GM18502 (cell line): ENCODE data around the gene AP1G1.
"Not testable (repeated sequence)": the region's sequence is repeated elsewhere in the genome, so short reads cannot be mapped to it uniquely, and the experiment has no call there.

Source experiments
- ATAC-seq: cut with Tn5 transposase; IDR thresholded peaks from one replicate; pipeline ENCODE4 v1.9.1; 2021; ENCODE audit warnings: mild to moderate bottlenecking; ENCODE audit not compliant: unreplicated experiment, poor library complexity

The AP1G1 gene

GRCh38 chr16:71709229-71709781 lies 99.3 kb downstream of the AP1G1 start:
- ATAC-seq: no peak

DNA sequence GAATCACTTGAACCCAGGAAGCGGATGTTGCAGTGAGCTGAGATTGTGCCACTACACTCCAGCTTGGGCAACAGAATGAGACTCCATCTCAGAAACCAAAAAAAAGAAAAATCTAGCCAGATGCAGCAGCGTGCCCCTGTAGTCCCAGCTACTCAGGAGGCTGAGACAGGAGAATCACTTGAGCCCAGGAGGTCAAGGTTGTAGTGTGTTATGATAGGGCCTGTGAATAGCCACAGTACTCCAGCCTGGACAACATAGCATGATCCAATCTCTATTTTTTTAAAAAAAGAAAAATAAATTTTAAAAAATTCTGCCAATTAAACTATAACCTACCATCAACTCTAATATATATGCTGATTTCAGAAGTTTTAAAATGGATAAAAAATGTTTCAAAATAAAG lies 99.9 kb downstream of the AP1G1 start:
- ATAC-seq: no peak

DNA sequence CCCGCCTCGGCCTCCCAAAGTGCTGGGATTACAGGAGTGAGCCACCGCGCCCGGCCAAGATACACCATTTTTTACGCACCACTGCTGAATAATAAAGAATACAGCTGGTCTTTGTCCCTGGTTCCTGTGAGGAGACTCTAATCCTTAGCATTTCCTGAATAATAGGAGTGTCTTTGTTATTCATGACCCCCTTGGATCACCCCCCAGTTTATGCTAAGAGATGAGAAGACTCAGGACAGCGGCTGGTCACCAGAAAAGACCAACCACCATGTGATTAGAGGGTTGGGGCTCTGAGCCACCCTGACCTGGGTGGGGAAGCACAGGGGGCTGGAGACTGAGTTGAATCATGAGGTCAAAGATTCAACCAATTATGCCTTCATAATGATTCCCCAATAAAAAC lies 101.4 kb downstream of the AP1G1 start:
- ATAC-seq: no peak

- ATAC-seq: no peak
These were observed 102.6 kb downstream of the AP1G1 start for GRCh38 chr16:71706046-71706445.

DNA sequence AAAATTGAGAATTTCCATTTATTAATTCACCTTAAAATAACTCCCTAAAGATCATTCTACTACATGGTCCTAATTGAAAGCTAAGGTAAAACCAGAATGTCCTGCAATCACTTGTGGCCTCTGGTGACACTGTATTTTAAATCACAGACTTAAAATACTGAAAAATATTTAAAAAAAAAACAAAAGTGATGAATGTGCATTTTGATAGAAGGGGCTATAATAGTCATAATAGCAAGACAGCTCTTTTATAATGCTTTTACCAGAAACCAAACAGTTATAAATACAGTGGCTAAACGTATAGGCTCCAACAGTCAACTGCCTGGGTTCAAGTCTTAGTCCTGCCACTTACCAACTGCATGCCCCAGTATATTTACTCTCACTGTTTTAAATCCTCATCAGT lies 105.3 kb downstream of the AP1G1 start:
- no peak for ATAC-seq

GRCh38 chr16:71700831-71701230 lies 107.8 kb downstream of the AP1G1 start:
- ATAC-seq: no peak

- ATAC-seq: no peak
These were observed 110.1 kb downstream of the AP1G1 start for GRCh38 chr16:71698491-71698890.

- no peak for ATAC-seq
These were observed 115.5 kb downstream of the AP1G1 start for GRCh38 chr16:71693164-71693563.

DNA sequence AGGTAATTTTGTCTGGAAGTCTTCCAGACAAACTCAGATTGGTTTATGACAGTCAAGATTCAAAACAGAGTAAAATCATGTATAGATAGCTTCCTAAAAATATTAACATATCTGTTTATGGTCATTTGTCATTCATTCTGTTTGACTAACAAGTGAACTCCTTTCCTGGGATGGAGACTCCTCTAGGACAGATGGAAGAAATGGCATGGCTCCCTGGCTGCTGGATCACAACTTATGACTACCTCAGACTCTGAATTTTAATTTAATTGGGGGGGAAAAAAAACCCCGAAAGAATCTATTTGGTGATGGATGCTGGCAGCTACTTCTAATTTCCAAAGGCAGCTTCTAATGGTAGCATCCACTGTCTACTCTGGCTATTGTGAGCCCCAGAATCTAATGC lies 118.7 kb downstream of the AP1G1 start:
- ATAC-seq: no peak

- ATAC-seq: no peak
These were observed 120.8 kb downstream of the AP1G1 start for GRCh38 chr16:71687861-71688260.

GRCh38 chr16:71684280-71684679 lies 124.4 kb downstream of the AP1G1 start:
- not testable (repeated sequence) for ATAC-seq

DNA sequence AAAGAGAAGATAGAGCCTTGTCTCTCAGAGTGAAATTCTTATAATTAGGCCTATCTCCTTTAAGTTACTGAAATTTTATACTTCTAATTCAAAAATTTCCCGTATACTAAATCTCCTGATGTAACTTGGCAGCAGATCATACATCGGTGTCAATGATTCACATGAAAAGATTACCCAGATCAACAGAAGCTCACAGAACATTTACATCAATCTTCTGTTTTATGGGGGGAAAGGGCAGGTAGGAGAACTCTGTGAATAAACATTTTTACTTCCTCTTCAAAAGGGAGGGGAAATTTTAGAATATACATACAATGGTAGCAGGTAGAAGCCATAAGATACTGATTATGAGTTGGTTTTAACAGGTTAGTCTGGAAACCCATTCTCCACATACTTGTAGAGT lies 127.3 kb downstream of the AP1G1 start:
- no peak for ATAC-seq
